Omental fat pad (tissue), 4 donors: ENCODE results near the gene LIN7C. TPM values are rescaled to one million over a fixed set of nuclear protein-coding genes. Genes with fewer than 3 reads are reported as not detected.

Experiments used
- ATAC-seq: fragments of 150-250 bp; one replicate; pipeline ENCODE4 v1.9.1; 2016; ENCODE audit warnings: mild to moderate bottlenecking, moderate library complexity; ENCODE audit not compliant: low FRiP score
- DNase-seq: peaks from one replicate; pipeline ENCODE4 v3.0.0-alpha.2; 2019; ENCODE audit warnings: low spot score
- CTCF ChIP-seq, 3 donors: fragments of 450-650 bp; IDR thresholded peaks; one replicate each; pipeline ENCODE4 v1.5.1; 2016 to 2017; ENCODE audit warnings: antibody characterized with exemption in 3 of 3, mild to moderate bottlenecking in 3 of 3, moderate library complexity in 2 of 3
- total RNA-seq, 4 donors: library from RNA; depleted of rRNA; stranded (reverse); fragments of >200 nt; gene quantifications; one replicate each; pipeline ENCODE4 v1.1.0, GENCODE V29; 2016

LIN7C gene
- total RNA-seq, 4 donors from 2014 or later = 26.5 to 37.7 (median 30.3) TPM

DNA sequence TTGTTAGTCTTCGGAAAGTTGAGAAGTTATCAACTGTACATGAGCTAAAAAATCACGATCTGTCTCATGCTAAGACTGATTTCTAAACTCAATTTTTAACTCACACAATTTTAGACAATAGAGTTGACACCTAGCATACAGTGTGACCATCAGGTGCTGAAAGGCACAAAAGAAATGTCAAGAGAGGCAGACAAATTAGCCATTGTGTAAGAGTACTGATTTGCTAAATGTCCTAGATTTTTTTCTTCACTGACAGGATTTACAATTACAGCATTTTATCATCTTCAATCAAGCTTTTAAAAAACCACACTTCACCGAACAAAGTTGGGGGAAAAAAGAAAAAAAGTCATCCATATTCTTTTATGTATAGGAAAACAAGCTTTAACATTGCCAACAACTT lies 40.9 kb downstream of the LIN7C start:
- no peak for TF ChIP-seq CTCF (IDR thresholded peaks at IDR 0.05)
- no peak for DNase-seq
- no peak for ATAC-seq

DNA sequence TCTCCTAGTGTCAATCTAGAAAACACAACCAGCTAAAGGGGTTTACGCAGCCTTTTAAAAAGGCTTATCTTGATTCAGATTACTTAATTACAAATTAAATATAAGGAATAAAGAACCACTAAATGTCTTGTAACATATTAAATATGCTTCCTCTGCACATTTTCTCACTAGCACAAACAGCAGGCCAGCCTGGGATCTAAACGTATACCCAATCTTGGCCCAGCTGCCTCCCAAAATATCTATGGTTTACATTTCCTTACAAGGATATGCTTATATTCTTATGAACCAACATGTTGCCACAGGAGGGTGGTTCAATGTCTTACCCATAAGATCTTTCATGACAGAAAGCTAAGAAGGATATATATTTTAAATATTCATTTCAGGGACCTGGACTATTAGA lies 41.7 kb downstream of the LIN7C start:
- ATAC-seq (no peak), DNase-seq (no peak)
- no peak for TF ChIP-seq CTCF (IDR thresholded peaks at IDR 0.05)

- ATAC-seq (peak; percentile 75), DNase-seq (no peak)
- TF ChIP-seq CTCF (IDR thresholded peaks at IDR 0.05) = no peak
Measured at GRCh38 chr11:27464289-27464696, 42.3 kb downstream of the LIN7C start.

- no peak for ATAC-seq
- no peak for DNase-seq
- TF ChIP-seq CTCF (IDR thresholded peaks at IDR 0.05) = no peak
Measured at GRCh38 chr11:27462543-27462942, 44.0 kb downstream of the LIN7C start.

GRCh38 chr11:27460158-27460978 lies 46.2 kb downstream of the LIN7C start:
- no peak for DNase-seq
- TF ChIP-seq CTCF (IDR thresholded peaks at IDR 0.05) = no peak
- ATAC-seq = no peak

GRCh38 chr11:27459191-27459590 lies 47.4 kb downstream of the LIN7C start:
- ATAC-seq = no peak
- DNase-seq = no peak
- no peak for TF ChIP-seq CTCF (IDR thresholded peaks at IDR 0.05)

DNA sequence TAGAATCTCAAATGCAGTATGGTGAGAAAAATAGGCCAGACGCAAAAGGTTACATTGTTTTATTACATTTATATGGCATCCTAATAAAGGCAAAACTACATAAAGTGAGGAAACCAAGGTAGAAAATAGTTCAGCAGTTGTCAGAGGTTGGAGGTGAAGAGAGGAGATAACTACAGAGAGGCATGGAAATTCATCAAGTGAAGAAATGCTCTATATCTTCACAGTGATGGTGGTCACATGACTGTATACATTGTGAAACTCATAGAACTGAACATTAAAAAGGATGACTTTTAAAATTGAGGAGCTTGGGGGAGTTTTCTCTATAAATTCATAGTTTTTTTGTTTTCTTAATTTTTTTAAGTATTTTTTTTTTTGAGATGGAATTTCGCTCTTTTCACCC lies 48.4 kb downstream of the LIN7C start:
- no peak for DNase-seq
- no peak for TF ChIP-seq CTCF (IDR thresholded peaks at IDR 0.05)
- ATAC-seq = no peak
